CD4-positive, CD25-positive, alpha-beta regulatory T cell (primary cell): ENCODE results near the gene RAB20. TPM values are rescaled to one million over a fixed set of nuclear protein-coding genes. Genes with fewer than 3 reads are reported as not detected.

Experiments used
- ATAC-seq, 2 donors: fragments of 150-1000 bp; cut with Tn5 transposase; one replicate each; pipeline ENCODE4 v1.10.0; 2021; ENCODE audit warnings: low read depth in 2 of 2, moderate number of reproducible peaks in 2 of 2, moderate library complexity in 1 of 2
- DNase-seq, 3 donors: peaks; one replicate each; pipeline versions ENCODE4 v3.0.0 to v3.0.0-alpha.2; 2012 to 2022; ENCODE audit warnings: mixed read lengths in 1 of 3
- H3K27ac ChIP-seq: one replicate; pipeline ENCODE4 v1.7.0; 2013; ENCODE audit warnings: mild to moderate bottlenecking, low read length; ENCODE audit not compliant: insufficient read depth, poor library complexity, severe bottlenecking
- H3K27me3 ChIP-seq: one replicate; pipeline ENCODE4 v1.7.0; 2013; ENCODE audit warnings: low read length; ENCODE audit not compliant: control insufficient read depth, insufficient read depth
- H3K36me3 ChIP-seq: one replicate; pipeline ENCODE4 v1.7.0; 2013; ENCODE audit warnings: mild to moderate bottlenecking, low read length, moderate library complexity; ENCODE audit not compliant: control insufficient read depth, insufficient read depth
- H3K4me1 ChIP-seq: 2 replicates; pipeline ENCODE4 v1.7.0; 2013; ENCODE audit warnings: mild to moderate bottlenecking, low read length; ENCODE audit not compliant: insufficient read depth, control insufficient read depth, poor library complexity, severe bottlenecking
- H3K4me3 ChIP-seq: one replicate; pipeline ENCODE4 v1.7.0; 2013; ENCODE audit warnings: low read depth, mild to moderate bottlenecking, low read length, moderate library complexity
- H3K9me3 ChIP-seq, 2 experiments: 1 replicate in 1 of 2; 2 replicates in 1 of 2; pipeline ENCODE4 v1.7.0; 2013; ENCODE audit warnings: low read length in 2 of 2, mild to moderate bottlenecking in 1 of 2, moderate library complexity in 1 of 2; ENCODE audit not compliant: control insufficient read depth in 2 of 2
- H3K27ac Mint-ChIP-seq, 3 donors: one replicate each; pipeline ENCODE4 v1.8.0; 2020 to 2022; ENCODE audit warnings: mild to moderate bottlenecking in 3 of 3, mixed read lengths in 3 of 3, moderate library complexity in 2 of 3
- H3K27me3 Mint-ChIP-seq: one replicate; pipeline ENCODE4 v1.8.0; 2022; ENCODE audit warnings: mild to moderate bottlenecking, mixed read lengths
- H3K36me3 Mint-ChIP-seq: one replicate; pipeline ENCODE4 v1.8.0; 2020; ENCODE audit warnings: mixed read lengths
- H3K4me1 Mint-ChIP-seq, 4 donors: one replicate each; pipeline ENCODE4 v1.8.0; 2020 to 2022; ENCODE audit warnings: mixed read lengths in 4 of 4, mild to moderate bottlenecking in 1 of 4
- H3K4me3 Mint-ChIP-seq, 4 donors: one replicate each; pipeline ENCODE4 v1.8.0; 2020 to 2022; ENCODE audit warnings: mild to moderate bottlenecking in 4 of 4, mixed read lengths in 4 of 4, moderate library complexity in 3 of 4
- H3K9me3 Mint-ChIP-seq, 7 donors: one replicate each; pipeline ENCODE4 v1.8.0; 2020 to 2022; ENCODE audit warnings: mixed read lengths in 7 of 7, mild to moderate bottlenecking in 3 of 7, moderate library complexity in 2 of 7
- polyA plus RNA-seq, 4 donors: library from polyadenylated mRNA; unstranded; fragments of 300-500 nt; fragmentation: Illumina TruSeq; gene quantifications; one replicate each; pipeline ENCODE4 v1.2.3, GENCODE V29; 2021
- total RNA-seq: library from RNA; stranded (reverse); gene quantifications from one replicate; pipeline ENCODE4 v1.2.3, GENCODE V29; 2022

RAB20 gene
- total and polyA plus RNA-seq, 5 donors from 2014 or later: 1.2 to 4.7 (median 2.4) TPM; not detected in 1

- Histone ChIP-seq H3K9me3 (no peaks in the 10 kb centered on the region), H3K4me3 (no peak overlapping the region), H3K36me3 (no peaks in the 10 kb centered on the region), H3K27ac (no peak overlapping the region), H3K27me3 (no peaks in the 10 kb centered on the region), H3K4me1 (no peaks in the 10 kb centered on the region)
- Mint-ChIP-seq H3K4me1 (peaks cover 0 to 5% (median 3%) of the 10 kb centered on the region in 4 donors), H3K27me3 (no peaks in the 10 kb centered on the region), H3K27ac (no peak overlapping the region), H3K9me3 (peaks cover 0 to 2% (median 0%) of the 10 kb centered on the region in 7 donors), H3K36me3 (no peaks in the 10 kb centered on the region), H3K4me3 (no peak overlapping the region)
- DNase-seq (no peak), ATAC-seq (no peak)
Observed at GRCh38 chr13:110511509-110512181, 49.9 kb downstream of the RAB20 start.

DNA sequence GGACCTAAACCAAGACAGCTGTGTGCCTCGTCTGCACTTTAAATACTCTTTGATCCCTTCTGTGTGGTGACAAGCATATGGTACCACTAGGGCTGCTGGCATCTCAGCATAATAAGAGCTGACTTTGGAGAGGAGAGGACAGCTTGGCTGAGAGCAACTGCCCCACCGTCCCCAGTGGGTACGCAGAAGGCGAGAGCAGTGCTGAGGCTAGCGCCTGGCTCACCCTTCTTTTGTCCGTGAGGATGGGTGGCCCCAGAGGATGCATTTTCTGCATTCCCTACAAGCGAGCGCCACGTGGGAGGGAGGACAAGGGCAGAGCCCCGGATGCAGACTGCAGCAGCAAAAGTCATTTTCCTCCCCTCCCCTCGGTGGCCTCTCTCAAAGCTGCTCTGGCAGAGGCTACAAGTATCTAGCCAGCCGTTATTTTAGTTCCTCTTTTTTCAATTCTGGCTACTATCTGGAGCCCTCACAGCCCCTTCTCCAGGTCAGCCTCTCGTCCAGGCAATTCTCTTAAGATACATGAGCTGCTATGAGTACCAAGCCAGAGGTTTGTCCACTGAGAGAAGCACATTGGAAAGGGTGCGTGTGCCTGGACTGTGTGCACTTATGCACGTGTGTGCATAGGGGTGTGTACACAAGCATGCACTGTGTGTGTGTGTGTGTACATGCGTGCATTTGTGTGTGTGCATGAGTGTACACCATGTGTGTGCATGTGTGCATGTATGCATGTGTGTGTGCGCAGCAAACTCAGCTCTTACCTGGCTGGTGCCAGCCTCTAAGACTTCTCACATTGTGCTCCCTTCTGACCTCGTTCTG, 51.3 kb downstream of the RAB20 start:
- Histone ChIP-seq H3K9me3 (no peaks in the 10 kb centered on the region), H3K36me3 (no peaks in the 10 kb centered on the region), H3K27me3 (no peaks in the 10 kb centered on the region), H3K27ac (no peak overlapping the region), H3K4me1 (no peaks in the 10 kb centered on the region), H3K4me3 (no peak overlapping the region)
- ATAC-seq (peak in 1 of 2 donors; percentile 16), DNase-seq (peak in 1 of 3 donors; percentile 38)
- Mint-ChIP-seq H3K4me1 (peaks cover 0 to 5% (median 0%) of the 10 kb centered on the region in 4 donors), H3K4me3 (no peak overlapping the region), H3K36me3 (no peaks in the 10 kb centered on the region), H3K27ac (no peak overlapping the region), H3K27me3 (no peaks in the 10 kb centered on the region), H3K9me3 (peaks cover 0 to under 1% (median 0%) of the 10 kb centered on the region in 7 donors)

DNA sequence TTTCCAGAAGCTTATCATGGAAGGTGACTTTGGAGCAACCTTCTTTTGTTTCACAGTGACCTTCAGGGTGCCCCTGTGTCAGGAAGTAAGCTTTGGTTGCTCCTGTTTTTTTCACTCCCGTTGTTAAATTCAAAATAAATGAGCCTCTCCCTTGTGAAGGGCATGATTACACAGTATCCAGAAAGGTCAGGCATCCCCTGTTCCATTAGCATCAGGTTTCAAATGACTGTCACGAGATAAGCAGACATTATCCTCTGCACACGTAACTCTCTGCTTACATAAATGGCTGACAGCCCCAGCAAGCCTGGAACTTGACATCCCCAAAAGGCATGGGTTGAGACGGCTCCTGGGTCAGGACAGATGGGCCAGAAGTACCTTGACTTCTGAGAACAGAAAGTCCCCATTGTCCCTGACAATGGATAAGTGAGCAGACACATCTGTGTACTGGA, 52.0 kb downstream of the RAB20 start:
- Histone ChIP-seq H3K36me3 (no peaks in the 10 kb centered on the region), H3K9me3 (no peaks in the 10 kb centered on the region), H3K4me1 (no peaks in the 10 kb centered on the region), H3K27me3 (no peaks in the 10 kb centered on the region), H3K27ac (no peak overlapping the region), H3K4me3 (no peak overlapping the region)
- no peaks in the 10 kb centered on the region for H3K9me3 Mint-ChIP-seq
- DNase-seq (no peak), ATAC-seq (no peak)
- H3K27ac Mint-ChIP-seq: no peak overlapping the region
- no peaks in the 10 kb centered on the region for H3K27me3 Mint-ChIP-seq
- no peak overlapping the region for H3K4me3 Mint-ChIP-seq
- peaks cover 0 to 5% (median 0%) of the 10 kb centered on the region in 4 donors for H3K4me1 Mint-ChIP-seq
- no peaks in the 10 kb centered on the region for H3K36me3 Mint-ChIP-seq

DNA sequence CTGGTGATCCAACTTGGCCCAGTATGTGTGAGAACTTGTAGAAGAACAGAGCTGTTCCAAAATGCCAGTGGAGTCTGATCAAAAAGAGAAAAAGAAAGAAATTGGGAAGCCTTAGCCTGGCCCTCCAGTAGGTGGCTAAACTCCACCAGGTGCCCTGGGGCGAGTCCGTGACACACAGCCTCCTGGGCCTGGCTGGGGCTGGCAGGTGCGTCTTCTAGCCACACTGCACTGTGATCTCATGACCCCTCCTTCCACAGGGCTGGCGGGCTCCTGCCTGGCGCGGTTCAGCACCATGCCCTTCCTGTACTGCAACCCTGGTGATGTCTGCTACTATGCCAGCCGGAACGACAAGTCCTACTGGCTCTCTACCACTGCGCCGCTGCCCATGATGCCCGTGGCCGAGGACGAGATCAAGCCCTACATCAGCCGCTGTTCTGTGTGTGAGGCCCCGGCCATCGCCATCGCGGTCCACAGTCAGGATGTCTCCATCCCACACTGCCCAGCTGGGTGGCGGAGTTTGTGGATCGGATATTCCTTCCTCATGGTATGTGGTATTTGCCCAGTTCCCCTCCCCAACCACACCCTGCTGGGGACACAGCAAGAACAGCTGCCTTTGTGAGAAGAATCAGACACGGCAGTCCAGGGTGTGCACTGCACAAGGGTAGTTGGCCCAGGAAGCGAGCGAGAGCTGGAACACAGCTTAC, 53.7 kb downstream of the RAB20 start:
- Mint-ChIP-seq H3K9me3 (no peaks in the 10 kb centered on the region), H3K36me3 (no peaks in the 10 kb centered on the region), H3K4me3 (no peak overlapping the region), H3K4me1 (peaks cover 0 to 5% (median 0%) of the 10 kb centered on the region in 4 donors), H3K27ac (no peak overlapping the region), H3K27me3 (no peaks in the 10 kb centered on the region)
- H3K4me3 ChIP-seq: no peak overlapping the region
- H3K36me3 ChIP-seq: no peaks in the 10 kb centered on the region
- ATAC-seq (no peak), DNase-seq (no peak)
- no peaks in the 10 kb centered on the region for H3K4me1 ChIP-seq
- no peak overlapping the region for H3K27ac ChIP-seq
- no peaks in the 10 kb centered on the region for H3K27me3 ChIP-seq
- no peaks in the 10 kb centered on the region for H3K9me3 ChIP-seq

- Mint-ChIP-seq H3K27ac (no peak overlapping the region), H3K4me3 (no peak overlapping the region), H3K27me3 (no peaks in the 10 kb centered on the region), H3K4me1 (peaks cover 0 to 5% (median 0%) of the 10 kb centered on the region in 4 donors), H3K9me3 (no peaks in the 10 kb centered on the region), H3K36me3 (no peaks in the 10 kb centered on the region)
- Histone ChIP-seq H3K27me3 (no peaks in the 10 kb centered on the region), H3K36me3 (no peaks in the 10 kb centered on the region), H3K4me1 (no peaks in the 10 kb centered on the region), H3K27ac (no peak overlapping the region), H3K4me3 (no peak overlapping the region), H3K9me3 (no peaks in the 10 kb centered on the region)
- ATAC-seq (no peak), DNase-seq (no peak)
Observed at GRCh38 chr13:110506859-110507566, 54.5 kb downstream of the RAB20 start.

GRCh38 chr13:110506396-110506795, 55.1 kb downstream of the RAB20 start:
- no peaks in the 10 kb centered on the region for H3K9me3 Mint-ChIP-seq
- no peak overlapping the region for H3K4me3 ChIP-seq
- DNase-seq: no peak
- H3K9me3 ChIP-seq: no peaks in the 10 kb centered on the region
- no peaks in the 10 kb centered on the region for H3K36me3 Mint-ChIP-seq
- no peak overlapping the region for H3K27ac Mint-ChIP-seq
- H3K27ac ChIP-seq: no peak overlapping the region
- H3K4me1 Mint-ChIP-seq: peaks cover 0 to 5% (median 0%) of the 10 kb centered on the region in 4 donors
- H3K36me3 ChIP-seq: no peaks in the 10 kb centered on the region
- no peaks in the 10 kb centered on the region for H3K27me3 ChIP-seq
- H3K4me3 Mint-ChIP-seq: no peak overlapping the region
- ATAC-seq: no peak
- no peaks in the 10 kb centered on the region for H3K27me3 Mint-ChIP-seq
- no peaks in the 10 kb centered on the region for H3K4me1 ChIP-seq

GRCh38 chr13:110505594-110505993, 55.9 kb downstream of the RAB20 start:
- H3K27me3 Mint-ChIP-seq: no peaks in the 10 kb centered on the region
- peaks cover 0 to 1% (median 0%) of the 10 kb centered on the region in 7 donors for H3K9me3 Mint-ChIP-seq

More at GRCh38 chr13:110505594-110505993, 55.9 kb downstream of the RAB20 start:
- no peaks in the 10 kb centered on the region for H3K36me3 ChIP-seq
- H3K4me3 ChIP-seq: no peak overlapping the region
- Mint-ChIP-seq H3K36me3 (no peaks in the 10 kb centered on the region), H3K4me3 (no peak overlapping the region), H3K4me1 (peaks cover 0 to 5% (median 0%) of the 10 kb centered on the region in 4 donors), H3K27ac (no peak overlapping the region)
- H3K27me3 ChIP-seq: no peaks in the 10 kb centered on the region
- no peak overlapping the region for H3K27ac ChIP-seq
- no peaks in the 10 kb centered on the region for H3K9me3 ChIP-seq
- ATAC-seq (no peak), DNase-seq (no peak)
- no peaks in the 10 kb centered on the region for H3K4me1 ChIP-seq
